Left lung (tissue), 10 donors: Measurements from ENCODE around the gene FBXL4. TPM values are rescaled to one million over a fixed set of nuclear protein-coding genes. Genes with fewer than 3 reads are reported as not detected.
"Not testable (repeated sequence)": the region's sequence is repeated elsewhere in the genome, so short reads cannot be mapped to it uniquely, and the experiment has no call there.

Source experiments
- ATAC-seq: fragments of 200-7000 bp; cut with Tn5 transposase; one replicate; pipeline ENCODE4 v1.9.1; 2020; ENCODE audit warnings: moderate library complexity
- DNase-seq, 4 donors: peaks; one replicate each; pipeline ENCODE4 v3.0.0-alpha.2; 2013 to 2020
- H3K27ac ChIP-seq, 2 donors: fragments of 200-600 bp; sonication (generic) in 1 of 2; one replicate each; pipeline versions ENCODE4 v1.5.0 to v1.8.0; 2020 to 2021
- H3K27me3 ChIP-seq, 2 donors: fragments of 200-600 bp; sonication (generic) in 1 of 2; one replicate each; pipeline versions ENCODE4 v1.5.0 to v1.8.0; 2020 to 2021
- H3K36me3 ChIP-seq, 2 donors: fragments of 200-600 bp; sonication (generic) in 1 of 2; one replicate each; pipeline versions ENCODE4 v1.5.0 to v1.8.0; 2020 to 2021
- H3K4me1 ChIP-seq, 2 donors: fragments of 200-600 bp; one replicate each; pipeline ENCODE4 v1.8.0; 2021
- H3K4me3 ChIP-seq, 2 donors: fragments of 200-600 bp; sonication (generic) in 1 of 2; one replicate each; pipeline versions ENCODE4 v1.5.0 to v1.8.0; 2020 to 2021; ENCODE audit warnings: mild to moderate bottlenecking in 1 of 2
- H3K9me3 ChIP-seq, 2 donors: fragments of 200-600 bp; sonication (generic) in 1 of 2; one replicate each; pipeline versions ENCODE4 v1.5.0 to v1.8.0; 2020 to 2021
- CTCF ChIP-seq, 2 donors: fragments of 200-600 bp; sonication (generic) in 1 of 2; IDR thresholded peaks; one replicate each; pipeline versions ENCODE4 v1.5.0 to v1.8.0; 2021; ENCODE audit warnings: antibody characterized with exemption in 2 of 2
- intact Hi-C, 2 donors: fragments of 100-400 bp; cut with DNase I; formaldehyde crosslinking; loops; one replicate each; pipeline versions ENCODE4 v1.11.2 to v1.14.2; 2022
- polyA plus RNA-seq, 6 donors: library from polyadenylated mRNA; unstranded; fragments of 120-200 nt; gene quantifications; one replicate each; pipeline ENCODE4 v1.2.1, GENCODE V29; 2013; ENCODE audit not compliant: insufficient read length in 6 of 6
- total RNA-seq, 2 donors: library from RNA; stranded (reverse); fragmentation: NEBNext Ultra II Directional; extraction: Animal tissue kit (Norgen Biotek cat#: 25700); gene quantifications; one replicate each; pipeline ENCODE4 v1.2.1, GENCODE V29; 2021
- donor health status: DM: no; HTN: yes; CAD: no.
- donor health status: DM: no; HTN: no; CAD: no.

Gene FBXL4
- total and polyA plus RNA-seq, 8 donors = 18.7 to 24.4 (median 21.0) TPM

- peaks cover 0 to 17% of the 10 kb centered on the region in 2 donors for H3K36me3 ChIP-seq
- intact Hi-C loops = no loop called here
- no peaks in the 10 kb centered on the region for H3K27me3 ChIP-seq
- no peaks in the 10 kb centered on the region for H3K9me3 ChIP-seq
- no peak for TF ChIP-seq CTCF (IDR thresholded peaks at IDR 0.05)
- no peak for DNase-seq
- H3K27ac ChIP-seq = no peak overlapping the region
- no peak for ATAC-seq
- H3K4me1 ChIP-seq = no peaks in the 10 kb centered on the region
- no peak overlapping the region for H3K4me3 ChIP-seq
These were observed 23.1 kb downstream of the FBXL4 start for GRCh38 chr6:98924647-98925046.

DNA sequence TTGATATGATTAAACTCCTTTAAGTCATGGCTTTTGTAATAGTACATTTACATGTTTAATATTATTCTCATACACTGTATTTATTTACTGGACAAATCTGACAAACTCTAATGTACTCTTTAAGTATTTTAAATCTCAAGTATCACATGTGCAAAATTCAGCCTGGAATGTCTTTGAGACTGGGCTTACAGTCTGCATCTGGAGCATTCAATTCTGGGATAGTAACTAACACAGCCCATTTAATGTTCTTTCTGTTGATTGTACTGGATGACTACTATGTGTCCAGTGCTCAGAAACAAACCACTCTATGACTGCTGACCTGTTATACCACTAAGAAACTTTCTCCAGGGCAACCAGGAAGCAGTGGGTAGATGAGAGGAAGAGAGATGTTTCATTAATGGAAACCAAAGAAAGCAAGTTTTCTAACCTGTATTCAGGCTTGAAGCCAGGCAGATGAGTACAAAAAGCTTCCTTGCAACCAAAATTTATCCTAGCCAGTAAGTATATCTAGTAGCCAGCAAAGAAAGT, 26.8 kb downstream of the FBXL4 start:
- no peak for TF ChIP-seq CTCF (IDR thresholded peaks at IDR 0.05)
- Histone ChIP-seq H3K4me1 (no peaks in the 10 kb centered on the region), H3K27ac (no peak overlapping the region), H3K27me3 (no peaks in the 10 kb centered on the region), H3K4me3 (no peak overlapping the region), H3K36me3 (peaks cover 0 to 8% of the 10 kb centered on the region in 2 donors), H3K9me3 (no peaks in the 10 kb centered on the region)
- ATAC-seq (no peak), DNase-seq (no peak)
- intact Hi-C loops = no loop called here

DNA sequence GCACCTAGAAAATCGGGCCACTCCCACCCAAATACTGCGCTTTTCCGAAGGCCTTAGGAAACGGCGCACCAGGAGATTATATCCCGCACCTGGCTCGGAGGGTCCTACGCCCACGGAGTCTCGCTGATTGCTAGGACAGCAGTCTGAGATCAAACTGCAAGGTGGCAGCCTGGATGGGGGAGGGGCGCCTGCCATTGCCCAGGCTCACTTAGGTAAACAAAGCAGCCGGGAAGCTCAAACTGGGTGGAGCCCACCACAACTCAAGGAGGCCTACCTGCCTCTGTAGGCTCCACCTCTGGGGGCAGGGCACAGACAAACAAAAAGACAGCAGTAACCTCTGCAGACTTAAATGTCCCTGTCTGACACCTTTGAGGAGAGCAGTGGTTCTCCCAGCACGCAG, 36.8 kb downstream of the FBXL4 start:
- H3K4me3 ChIP-seq, H3K27me3 ChIP-seq, ATAC-seq, intact Hi-C loops, H3K27ac ChIP-seq, H3K4me1 ChIP-seq: not testable (repeated sequence)
- peaks cover 0 to 14% of the 10 kb centered on the region in 2 donors for H3K9me3 ChIP-seq
- H3K36me3 ChIP-seq = peaks cover 0 to 20% of the 10 kb centered on the region in 2 donors
- DNase-seq = peak in 1 of 4 donors; percentile 42

- intact Hi-C loops = no loop called here
- no peak for ATAC-seq
- no peak for TF ChIP-seq CTCF (IDR thresholded peaks at IDR 0.05)
These were observed 38.5 kb downstream of the FBXL4 start for GRCh38 chr6:98909236-98909635.

GRCh38 chr6:98906342-98906741, 41.4 kb downstream of the FBXL4 start:
- DNase-seq, ATAC-seq, H3K27me3 ChIP-seq, H3K9me3 ChIP-seq, H3K4me3 ChIP-seq, H3K27ac ChIP-seq, intact Hi-C loops, H3K4me1 ChIP-seq: not testable (repeated sequence)
- peaks cover 0 to 36% of the 10 kb centered on the region in 2 donors for H3K36me3 ChIP-seq

More at GRCh38 chr6:98909236-98909635, 38.5 kb downstream of the FBXL4 start:
- H3K27ac ChIP-seq = no peak overlapping the region
- no peaks in the 10 kb centered on the region for H3K4me1 ChIP-seq
- peaks cover 0 to 14% of the 10 kb centered on the region in 2 donors for H3K9me3 ChIP-seq
- H3K4me3 ChIP-seq = no peak overlapping the region
- peaks cover 0 to 29% of the 10 kb centered on the region in 2 donors for H3K36me3 ChIP-seq
- H3K27me3 ChIP-seq = no peaks in the 10 kb centered on the region
- no peak for DNase-seq

- DNase-seq (no peak), ATAC-seq (no peak)
- no peak for TF ChIP-seq CTCF (IDR thresholded peaks at IDR 0.05)
- no peak overlapping the region for H3K27ac ChIP-seq
- intact Hi-C loops = no loop called here
- H3K9me3 ChIP-seq = peaks cover 0 to 2% of the 10 kb centered on the region in 2 donors
- no peaks in the 10 kb centered on the region for H3K4me1 ChIP-seq
- peaks cover 0 to 35% of the 10 kb centered on the region in 2 donors for H3K36me3 ChIP-seq
- no peaks in the 10 kb centered on the region for H3K27me3 ChIP-seq
- no peak overlapping the region for H3K4me3 ChIP-seq
These were observed 42.0 kb downstream of the FBXL4 start for GRCh38 chr6:98905759-98906158.
